HCT116 (cell line): ENCODE results near the gene CDH2. TPM values are rescaled to one million over a fixed set of nuclear protein-coding genes. Genes with fewer than 3 reads are reported as not detected.

Source experiments
- ATAC-seq: fragments of 200-7000 bp; cut with Tn5 transposase; 2 replicates; pipeline ENCODE4 v1.9.1; 2020; ENCODE audit warnings: mild to moderate bottlenecking, moderate library complexity
- BruUV-seq: library from RNA; stranded (reverse); fragments of 400-500 nt; replicated peaks from 2 replicates; lab custom pipeline; 2021; lab: Mats Ljungman, UMichigan
- CTCF ChIA-PET: fragments of 300-600 bp; sonication (Branson Sonifier 250); formaldehyde crosslinking; loops from one replicate; lab custom pipeline; 2021; ENCODE audit warnings: antibody characterized with exemption; lab: Charles Lee
- POLR2A ChIA-PET: fragments of 300-600, 350-600 bp; sonication (Branson Sonifier 250); formaldehyde crosslinking; loops from one replicate; lab custom pipeline; 2021; ENCODE audit warnings: antibody characterized with exemption; lab: Charles Lee
- RAD21 ChIA-PET, 2 experiments: fragments of 300-600 bp; sonication (Branson Sonifier 250); formaldehyde crosslinking; loops; one replicate each; lab custom pipeline; 2023; ENCODE audit warnings: low total read pairs in 2 of 2; ENCODE audit not compliant: uncharacterized antibody in 2 of 2, unreplicated experiment in 2 of 2, low non-redundant PET in 1 of 2; lab: Charles Lee
- DNase-seq: peaks from one replicate; pipeline ENCODE4 v3.0.0-alpha.2; 2010; ENCODE audit warnings: low read depth, low spot score
- H2AFZ ChIP-seq: fragments of 200-600 bp; shearing (Covaris generic), sonication (generic); 2 replicates; pipeline ENCODE4 v1.6.1; 2017; ENCODE audit warnings: low read depth, mixed run types, mixed read lengths, antibody characterized with exemption, low read length; ENCODE audit not compliant: poor library complexity, severe bottlenecking
- H3K27ac ChIP-seq: 2 replicates; pipeline ENCODE4 v1.5.1; 2012; ENCODE audit warnings: low read depth, low read length
- H3K27me3 ChIP-seq: fragments of 200-600 bp; sonication (generic); 2 replicates; pipeline ENCODE4 v1.6.1; 2016; ENCODE audit warnings: mixed run types, low read length, mixed read lengths; ENCODE audit not compliant: insufficient read depth
- H3K36me3 ChIP-seq, 2 experiments: fragments of 200-500 bp in 1 of 2; fragments of 200-600 bp in 1 of 2; sonication (Bioruptor generic) in 1 of 2; sonication (generic) in 1 of 2; 2 replicates each; pipeline versions ENCODE4 v1.5.1 to v1.6.1; 2014 to 2016; ENCODE audit warnings: low read length in 2 of 2, inconsistent platforms in 1 of 2, mixed read lengths in 1 of 2, mixed run types in 1 of 2; ENCODE audit not compliant: insufficient read depth in 2 of 2, control insufficient read depth in 1 of 2
- H3K4me1 ChIP-seq, 2 experiments: fragments of 200-600 bp in 1 of 2; sonication (generic) in 1 of 2; 2 replicates each; pipeline versions ENCODE4 v1.5.1 to v1.6.1; 2012 to 2017; ENCODE audit warnings: low read length in 2 of 2, inconsistent platforms in 1 of 2, mild to moderate bottlenecking in 1 of 2, mixed read lengths in 1 of 2, mixed run types in 1 of 2, moderate library complexity in 1 of 2; ENCODE audit not compliant: insufficient read depth in 2 of 2, control insufficient read depth in 1 of 2
- H3K4me2 ChIP-seq: fragments of 200-600 bp; sonication (generic); 2 replicates; pipeline ENCODE4 v1.6.1; 2017; ENCODE audit warnings: mixed run types, low read length, mixed read lengths
- H3K4me3 ChIP-seq, 2 experiments: fragments of 200-600 bp in 1 of 2; sonication (generic) in 1 of 2; replicated peaks in 1 of 2; 2 replicates each; pipeline ENCODE4 v1.5.1; 2011 to 2016; ENCODE audit warnings: low read length in 2 of 2, control low read depth in 1 of 2, low read depth in 1 of 2, mild to moderate bottlenecking in 1 of 2, mixed read lengths in 1 of 2, mixed run types in 1 of 2
- H3K79me2 ChIP-seq: fragments of 200-600 bp; sonication (generic); 2 replicates; pipeline ENCODE4 v1.6.1; 2017; ENCODE audit warnings: mild to moderate bottlenecking, mixed run types, low read length, moderate library complexity, mixed read lengths; ENCODE audit not compliant: insufficient read depth
- H3K9ac ChIP-seq: fragments of 200-600 bp; sonication (generic); 2 replicates; pipeline ENCODE4 v1.6.1; 2016; ENCODE audit warnings: low read length, mixed read lengths
- H3K9me2 ChIP-seq: fragments of 200-600 bp; sonication (generic), shearing (Covaris generic); 2 replicates; pipeline ENCODE4 v1.6.1; 2017; ENCODE audit warnings: mixed run types, mild to moderate bottlenecking, moderate library complexity; ENCODE audit not compliant: insufficient read depth
- H3K9me3 ChIP-seq, 2 experiments: fragments of 200-500 bp in 1 of 2; fragments of 200-600 bp in 1 of 2; sonication (Bioruptor generic) in 1 of 2; sonication (generic) in 1 of 2; 2 replicates each; pipeline ENCODE4 v1.6.1; 2014 to 2017; ENCODE audit warnings: low read length in 2 of 2, mixed read lengths in 2 of 2, inconsistent platforms in 1 of 2, low read depth in 1 of 2, mild to moderate bottlenecking in 1 of 2, mixed run types in 1 of 2, moderate library complexity in 1 of 2; ENCODE audit not compliant: control insufficient read depth in 1 of 2, insufficient read depth in 1 of 2
- H4K20me1 ChIP-seq: fragments of 200-600 bp; sonication (generic), shearing (Covaris generic); 2 replicates; pipeline ENCODE4 v1.6.1; 2017; ENCODE audit warnings: mixed run types, mild to moderate bottlenecking, moderate library complexity; ENCODE audit not compliant: insufficient read depth
- EZH2 ChIP-seq: fragments of 200-600 bp; sonication (generic); IDR thresholded peaks from 2 replicates; pipeline ENCODE4 v1.6.1; 2017; ENCODE audit warnings: antibody characterized with exemption, mixed run types
- POLR2AphosphoS5 ChIP-seq: IDR thresholded peaks from 2 replicates; pipeline ENCODE4 v1.6.1; 2011; ENCODE audit warnings: mild to moderate bottlenecking, low read depth, low read length, moderate library complexity
- RAD21 ChIP-seq: IDR thresholded peaks from 2 replicates; pipeline ENCODE4 v1.6.1; 2012; ENCODE audit warnings: low read depth, mild to moderate bottlenecking
- SIN3A ChIP-seq: IDR thresholded peaks from 2 replicates; pipeline ENCODE4 v1.6.1; 2012; ENCODE audit warnings: low read depth
- SRF ChIP-seq: IDR thresholded peaks from 2 replicates; pipeline ENCODE4 v1.6.1; 2012; ENCODE audit warnings: low read depth
- YY1 ChIP-seq: IDR thresholded peaks from 2 replicates; pipeline ENCODE4 v1.6.1; 2011; ENCODE audit warnings: low read length, low read depth, moderate library complexity, mild to moderate bottlenecking; ENCODE audit not compliant: insufficient replicate concordance; ENCODE audit errors: extremely low read depth
- ZFX ChIP-seq: fragments of 450-650 bp; IDR thresholded peaks from 2 replicates; pipeline ENCODE4 v1.6.1; 2017
- intact Hi-C: fragments of 100-400 bp; cut with micrococcal nuclease; formaldehyde crosslinking; loops from 2 replicates; pipeline ENCODE4 v1.10.0; 2022
- total RNA-seq: library from RNA; stranded (reverse); gene quantifications from one replicate; pipeline ENCODE4 v1.2.1, GENCODE V29; 2021; ENCODE audit not compliant: unreplicated experiment
- TF ChIP-seq, protein P1 (sequence below): IDR thresholded peaks from 2 replicates; pipeline ENCODE4 v1.6.1; 2012
- TF ChIP-seq, protein P2 (sequence below): IDR thresholded peaks from 2 replicates; pipeline ENCODE4 v1.6.1; 2011; ENCODE audit warnings: mild to moderate bottlenecking, low read length, moderate library complexity; ENCODE audit not compliant: insufficient replicate concordance; ENCODE audit errors: extremely low read depth
- TF ChIP-seq, protein P3 (sequence below): IDR thresholded peaks from 2 replicates; pipeline ENCODE4 v1.6.1; 2012
- TF ChIP-seq, protein P4 (sequence below), 3 experiments: fragments of 200-600 bp in 1 of 3; sonication (generic) in 1 of 3; IDR thresholded peaks in 2 of 3; conservative IDR thresholded peaks in 1 of 3; 2 replicates each; pipeline ENCODE4 v1.5.1; 2012 to 2017; ENCODE audit warnings: low read depth in 2 of 3, low read length in 2 of 3, antibody characterized with exemption in 1 of 3, borderline replicate concordance in 1 of 3, control low read depth in 1 of 3, mild to moderate bottlenecking in 1 of 3, mixed read lengths in 1 of 3, mixed run types in 1 of 3, moderate library complexity in 1 of 3; ENCODE audit not compliant: insufficient read depth in 1 of 3

Gene CDH2
- total RNA-seq, 1 experiment from 2014 or later, result 0.15 TPM

DNA sequence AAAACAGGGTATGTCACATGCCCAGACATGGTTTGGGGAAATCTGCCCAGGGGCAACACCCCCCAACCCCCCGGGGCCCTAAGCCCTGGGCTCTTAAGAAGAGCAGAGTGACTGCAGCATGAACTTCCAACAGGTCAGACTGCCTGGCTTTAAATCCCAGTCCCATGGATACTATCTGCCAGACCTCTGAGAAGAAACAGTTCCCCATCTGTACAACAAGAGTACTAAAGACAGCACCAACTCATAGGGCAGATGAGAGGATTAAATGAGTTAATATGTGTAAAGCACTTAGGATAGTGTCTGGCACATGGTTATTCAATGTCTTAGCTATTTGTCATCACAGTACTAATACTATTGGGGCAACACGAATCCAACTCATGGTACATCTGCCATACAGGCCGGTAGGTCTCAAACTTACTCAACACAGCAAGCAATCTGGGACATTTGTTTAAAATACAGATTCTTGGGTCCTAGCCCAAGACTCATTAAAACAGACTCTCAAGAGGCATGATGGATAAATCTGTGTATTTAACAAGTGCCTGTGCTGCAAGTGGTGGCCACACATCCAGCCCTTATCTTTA is 23.4 kb downstream of the CDH2 start:
- Histone ChIP-seq H3K27ac (no peak overlapping the region), H3K36me3 (no peaks in the 10 kb centered on the region), H4K20me1 (no peaks in the 10 kb centered on the region), H3K4me3 (no peak overlapping the region), H3K27me3 (no peaks in the 10 kb centered on the region), H3K9me2 (no peaks in the 10 kb centered on the region), H2AFZ (no peak overlapping the region), H3K4me2 (no peak overlapping the region), H3K9ac (no peak overlapping the region), H3K9me3 (no peaks in the 10 kb centered on the region), H3K4me1 (no peaks in the 10 kb centered on the region), H3K79me2 (no peaks in the 10 kb centered on the region)
- DNase-seq (no peak), ATAC-seq (no peak)
- intact Hi-C loops, result no loop called here
- CTCF ChIA-PET, result no interaction called here
- POLR2A ChIA-PET, result interaction anchor here (0.6 kb wide), 1 partner anchor 126 kb away, joined by 3 read pairs; no protein-coding TSS in a partner anchor
- TF ChIP-seq SIN3A (no peak), RAD21 (no peak), SRF (no peak), EZH2 (no peak), ZFX (no peak)
- TF ChIP-seq, protein P1, sequence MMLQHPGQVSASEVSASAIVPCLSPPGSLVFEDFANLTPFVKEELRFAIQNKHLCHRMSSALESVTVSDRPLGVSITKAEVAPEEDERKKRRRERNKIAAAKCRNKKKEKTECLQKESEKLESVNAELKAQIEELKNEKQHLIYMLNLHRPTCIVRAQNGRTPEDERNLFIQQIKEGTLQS, result no peak
- TF ChIP-seq, protein P2, sequence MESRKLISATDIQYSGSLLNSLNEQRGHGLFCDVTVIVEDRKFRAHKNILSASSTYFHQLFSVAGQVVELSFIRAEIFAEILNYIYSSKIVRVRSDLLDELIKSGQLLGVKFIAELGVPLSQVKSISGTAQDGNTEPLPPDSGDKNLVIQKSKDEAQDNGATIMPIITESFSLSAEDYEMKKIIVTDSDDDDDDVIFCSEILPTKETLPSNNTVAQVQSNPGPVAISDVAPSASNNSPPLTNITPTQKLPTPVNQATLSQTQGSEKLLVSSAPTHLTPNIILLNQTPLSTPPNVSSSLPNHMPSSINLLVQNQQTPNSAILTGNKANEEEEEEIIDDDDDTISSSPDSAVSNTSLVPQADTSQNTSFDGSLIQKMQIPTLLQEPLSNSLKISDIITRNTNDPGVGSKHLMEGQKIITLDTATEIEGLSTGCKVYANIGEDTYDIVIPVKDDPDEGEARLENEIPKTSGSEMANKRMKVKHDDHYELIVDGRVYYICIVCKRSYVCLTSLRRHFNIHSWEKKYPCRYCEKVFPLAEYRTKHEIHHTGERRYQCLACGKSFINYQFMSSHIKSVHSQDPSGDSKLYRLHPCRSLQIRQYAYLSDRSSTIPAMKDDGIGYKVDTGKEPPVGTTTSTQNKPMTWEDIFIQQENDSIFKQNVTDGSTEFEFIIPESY, result no peak
- RAD21 ChIA-PET, result no interaction called here
- no TSS peak for BruUV-seq

DNA sequence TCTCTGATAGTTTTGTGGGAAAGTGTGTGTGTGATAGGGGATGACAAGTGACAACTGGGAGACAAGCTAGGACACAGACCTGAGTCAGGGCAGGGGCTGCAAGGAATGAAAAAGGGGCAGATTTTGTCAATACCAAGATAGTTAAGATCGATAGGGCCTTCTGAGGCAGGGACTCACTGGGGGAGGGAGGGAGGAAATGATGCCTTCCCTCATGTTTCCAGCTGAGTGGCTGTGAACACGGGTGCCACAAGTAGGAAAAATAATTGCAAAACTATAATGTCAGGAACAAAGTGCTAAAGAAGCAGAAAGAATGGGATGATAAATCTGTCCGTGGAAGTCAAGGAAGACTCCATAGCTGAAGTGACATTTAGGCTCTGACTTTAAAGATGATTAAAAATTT is 24.2 kb downstream of the CDH2 start:
- BruUV-seq, result no TSS peak
- Histone ChIP-seq H3K9me2 (no peaks in the 10 kb centered on the region), H3K9me3 (no peaks in the 10 kb centered on the region), H3K4me2 (no peak overlapping the region), H3K4me3 (no peak overlapping the region)
- CTCF ChIA-PET, result no interaction called here
- TF ChIP-seq, protein P3, sequence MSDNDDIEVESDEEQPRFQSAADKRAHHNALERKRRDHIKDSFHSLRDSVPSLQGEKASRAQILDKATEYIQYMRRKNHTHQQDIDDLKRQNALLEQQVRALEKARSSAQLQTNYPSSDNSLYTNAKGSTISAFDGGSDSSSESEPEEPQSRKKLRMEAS, result no peak
- no peak for TF ChIP-seq EZH2
- TF ChIP-seq YY1, result no peak
- no peak for TF ChIP-seq POLR2AphosphoS5
- TF ChIP-seq RAD21, result no peak
- TF ChIP-seq, protein P4, sequence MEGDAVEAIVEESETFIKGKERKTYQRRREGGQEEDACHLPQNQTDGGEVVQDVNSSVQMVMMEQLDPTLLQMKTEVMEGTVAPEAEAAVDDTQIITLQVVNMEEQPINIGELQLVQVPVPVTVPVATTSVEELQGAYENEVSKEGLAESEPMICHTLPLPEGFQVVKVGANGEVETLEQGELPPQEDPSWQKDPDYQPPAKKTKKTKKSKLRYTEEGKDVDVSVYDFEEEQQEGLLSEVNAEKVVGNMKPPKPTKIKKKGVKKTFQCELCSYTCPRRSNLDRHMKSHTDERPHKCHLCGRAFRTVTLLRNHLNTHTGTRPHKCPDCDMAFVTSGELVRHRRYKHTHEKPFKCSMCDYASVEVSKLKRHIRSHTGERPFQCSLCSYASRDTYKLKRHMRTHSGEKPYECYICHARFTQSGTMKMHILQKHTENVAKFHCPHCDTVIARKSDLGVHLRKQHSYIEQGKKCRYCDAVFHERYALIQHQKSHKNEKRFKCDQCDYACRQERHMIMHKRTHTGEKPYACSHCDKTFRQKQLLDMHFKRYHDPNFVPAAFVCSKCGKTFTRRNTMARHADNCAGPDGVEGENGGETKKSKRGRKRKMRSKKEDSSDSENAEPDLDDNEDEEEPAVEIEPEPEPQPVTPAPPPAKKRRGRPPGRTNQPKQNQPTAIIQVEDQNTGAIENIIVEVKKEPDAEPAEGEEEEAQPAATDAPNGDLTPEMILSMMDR (IDR thresholded peaks at IDR 0.05 in 2 of 3, conservative IDR thresholded peaks at IDR 0.05 in 1 of 3; ENCODE audit: borderline replicate concordance in 1 of 3, insufficient read depth in 1 of 3, low read depth in 2 of 3, low read length in 2 of 3), result no peak
- TF ChIP-seq, protein P1, result no peak
- TF ChIP-seq, all 23 proteins: peak for 0
- ATAC-seq (no peak), DNase-seq (no peak)
- intact Hi-C loops, result no loop called here
- Histone ChIP-seq H3K4me1 (no peaks in the 10 kb centered on the region), H3K9ac (no peak overlapping the region), H2AFZ (no peak overlapping the region), H3K27ac (no peak overlapping the region), H3K27me3 (no peaks in the 10 kb centered on the region), H3K79me2 (no peaks in the 10 kb centered on the region), H3K36me3 (no peaks in the 10 kb centered on the region), H4K20me1 (no peaks in the 10 kb centered on the region)
- ChIA-PET RAD21 (no interaction called here), POLR2A (interaction anchor here (0.6 kb wide), 1 partner anchor 127 kb away, joined by 3 read pairs; no protein-coding TSS in a partner anchor)
